HG03342 (cell line): ENCODE data around the gene RETSAT.
"Not testable (repeated sequence)": the region's sequence is repeated elsewhere in the genome, so short reads cannot be mapped to it uniquely, and the experiment has no call there.

ENCODE experiments used
- ATAC-seq: cut with Tn5 transposase; IDR thresholded peaks from one replicate; pipeline ENCODE4 v1.9.1; 2021; ENCODE audit warnings: mild to moderate bottlenecking, moderate library complexity; ENCODE audit not compliant: unreplicated experiment

RETSAT gene

DNA sequence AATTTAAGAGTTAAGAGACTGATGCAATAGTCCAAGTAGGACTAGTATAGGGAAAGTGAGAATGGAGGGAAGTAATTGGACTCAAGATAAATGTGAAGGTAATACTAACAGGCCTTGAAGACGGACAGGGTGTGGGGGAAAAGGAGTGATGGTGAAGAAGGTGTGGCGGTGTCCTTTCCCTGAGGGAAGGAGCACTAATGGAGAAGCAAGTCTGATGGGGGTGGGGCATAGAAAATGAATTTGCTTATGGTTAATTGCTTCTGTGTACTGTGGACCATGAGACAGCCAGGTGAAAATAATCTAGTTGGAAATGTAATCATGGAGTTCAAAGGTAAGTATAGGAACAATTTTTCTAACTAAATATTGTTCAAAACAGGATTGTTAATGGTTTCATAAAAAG, 19.4 kb downstream of the RETSAT start:
- no peak for ATAC-seq

GRCh38 chr2:85333877-85334276, 20.5 kb downstream of the RETSAT start:
- not testable (repeated sequence) for ATAC-seq

DNA sequence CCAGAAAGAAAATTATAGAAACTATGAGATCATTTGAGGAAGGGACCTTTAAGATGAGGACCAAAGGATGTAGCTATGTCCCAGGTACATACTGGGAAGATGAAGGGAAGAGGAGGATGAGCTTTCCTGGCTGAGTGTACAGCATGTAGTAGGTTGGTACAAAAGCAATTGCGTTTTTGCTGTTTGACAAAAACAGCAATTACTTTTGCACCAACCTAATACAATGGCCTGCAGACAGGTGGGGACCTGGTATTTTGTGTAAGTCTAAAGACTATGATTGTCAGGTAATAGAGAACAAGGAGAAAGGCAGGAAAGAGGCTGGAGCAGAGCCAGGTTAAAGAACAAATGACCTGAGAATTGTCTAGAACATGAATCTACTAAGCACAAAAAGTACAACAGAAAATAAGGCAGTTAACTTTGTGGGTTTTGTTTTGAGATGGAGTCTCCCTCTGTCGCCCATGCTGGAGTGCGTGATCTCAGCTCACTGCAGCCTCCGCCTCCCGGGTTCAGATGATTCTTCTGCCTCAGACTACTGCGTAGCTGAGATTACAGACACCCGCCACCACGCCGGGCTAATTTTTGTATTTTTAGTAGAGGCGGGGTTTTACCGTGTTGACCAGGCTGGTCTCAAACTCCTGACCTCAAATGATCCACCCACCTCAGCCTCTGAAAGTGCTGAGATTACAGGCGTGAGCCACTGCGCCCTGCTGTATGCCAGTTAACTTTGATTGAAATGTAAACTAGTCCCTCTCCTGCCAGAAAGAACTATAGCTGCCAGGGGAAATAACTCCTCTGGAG, 23.3 kb downstream of the RETSAT start:
- no peak for ATAC-seq

DNA sequence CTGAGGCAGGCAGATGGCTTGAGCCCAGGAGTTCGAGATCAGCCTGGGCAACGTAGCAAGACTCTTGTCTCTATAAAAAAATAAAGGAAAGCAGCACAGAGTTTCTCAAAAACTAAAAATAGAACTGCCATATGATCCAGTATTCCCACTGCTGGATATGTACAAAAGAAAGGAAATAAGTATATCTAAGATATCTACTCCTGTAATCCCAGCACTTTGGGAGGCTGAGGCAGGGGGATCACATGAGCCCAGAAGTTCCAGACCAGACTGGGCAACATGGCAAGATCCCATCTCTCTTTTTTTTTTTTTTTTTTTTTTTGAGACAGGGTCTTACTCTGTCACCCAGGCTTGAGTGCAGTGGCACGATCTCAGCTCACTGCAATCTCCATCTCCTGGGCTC, 24.6 kb downstream of the RETSAT start:
- not testable (repeated sequence) for ATAC-seq

DNA sequence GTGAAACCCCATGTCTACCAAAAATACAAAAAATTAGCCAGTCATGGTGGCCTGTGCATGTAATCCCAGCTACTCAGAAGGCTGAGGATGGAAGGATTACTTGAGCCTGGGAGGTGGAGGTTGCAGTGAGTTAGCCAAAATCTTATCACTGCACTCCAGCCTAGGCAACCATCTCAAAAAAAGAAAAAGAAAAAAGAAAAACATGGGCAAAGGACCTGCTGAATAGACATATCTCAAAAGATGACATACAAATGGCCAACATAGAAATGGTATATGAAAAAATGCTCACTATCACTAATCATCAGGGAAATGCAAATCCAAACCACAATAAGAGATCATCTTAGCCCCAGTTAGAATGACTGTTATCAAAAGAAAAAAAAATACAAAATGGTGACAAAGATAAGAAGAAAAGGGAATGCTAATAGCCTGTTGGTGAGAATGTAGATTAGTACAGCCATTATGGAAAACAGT, 25.1 kb downstream of the RETSAT start:
- no peak for ATAC-seq

- peak; percentile 84 for ATAC-seq
These were observed 26.3 kb downstream of the RETSAT start, which contains the start of gene TGOLN2 for GRCh38 chr2:85327822-85328617. Gene TGOLN2, minus strand, starts transcription at chr2:85327989. Its CDS starts 27 bp downstream, at chr2:85327962.

- ATAC-seq: no peak
These were observed 27.0 kb downstream of the RETSAT start for GRCh38 chr2:85327160-85327821.

DNA sequence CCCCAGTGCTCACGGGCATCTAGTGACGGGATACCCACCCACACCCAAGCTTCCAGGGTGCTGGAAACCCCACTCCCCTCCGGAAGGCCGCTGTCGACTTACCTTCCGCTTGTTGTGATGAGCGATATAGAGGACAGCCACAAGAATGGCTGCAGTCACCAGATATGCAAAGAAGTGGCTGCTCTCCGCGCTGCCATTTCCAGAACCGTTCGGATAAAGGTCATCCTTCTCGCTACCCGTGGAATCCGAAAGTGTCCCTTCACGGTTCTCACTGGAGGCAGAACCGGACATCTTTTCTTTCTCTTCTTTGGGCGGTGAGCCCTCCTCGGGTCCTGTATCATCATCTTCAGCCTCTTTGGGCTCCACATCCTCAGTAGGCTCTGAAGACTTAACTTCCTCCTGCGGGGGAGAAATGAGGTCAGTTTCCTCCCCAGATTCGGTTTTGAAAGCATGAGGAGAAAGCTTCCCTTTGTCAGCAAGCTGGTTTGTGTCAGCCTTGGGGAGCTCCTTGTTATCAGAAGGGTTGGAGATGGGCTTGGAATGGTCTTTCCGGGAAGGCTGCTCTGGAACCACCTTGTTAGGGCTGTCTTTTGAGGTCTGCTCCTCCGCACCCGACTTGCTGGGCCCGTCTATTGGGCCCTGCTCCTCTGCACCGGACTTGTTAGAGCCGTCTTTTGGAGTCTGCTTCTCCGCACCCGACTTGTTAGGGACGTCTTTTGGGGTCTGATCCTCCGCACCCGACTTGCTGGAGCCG, 27.7 kb downstream of the RETSAT start:
- peak; percentile 35 for ATAC-seq

DNA sequence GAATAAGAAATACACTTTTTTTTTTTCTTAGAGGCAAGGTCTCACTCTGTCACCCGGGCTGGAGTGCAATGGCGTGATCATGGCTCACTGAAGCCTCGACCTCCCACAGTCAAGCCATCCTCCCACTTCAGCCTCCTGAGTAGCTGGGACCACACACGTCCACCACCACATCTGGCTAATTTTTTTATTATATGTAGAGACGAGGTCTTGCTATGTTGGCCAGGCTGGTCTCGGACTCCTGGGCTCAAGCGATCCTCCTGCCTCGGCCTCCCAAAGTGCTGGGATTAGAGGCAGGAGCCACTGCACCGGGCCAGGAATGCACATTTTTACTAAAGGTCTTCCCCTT, 28.9 kb downstream of the RETSAT start:
- no peak for ATAC-seq

DNA sequence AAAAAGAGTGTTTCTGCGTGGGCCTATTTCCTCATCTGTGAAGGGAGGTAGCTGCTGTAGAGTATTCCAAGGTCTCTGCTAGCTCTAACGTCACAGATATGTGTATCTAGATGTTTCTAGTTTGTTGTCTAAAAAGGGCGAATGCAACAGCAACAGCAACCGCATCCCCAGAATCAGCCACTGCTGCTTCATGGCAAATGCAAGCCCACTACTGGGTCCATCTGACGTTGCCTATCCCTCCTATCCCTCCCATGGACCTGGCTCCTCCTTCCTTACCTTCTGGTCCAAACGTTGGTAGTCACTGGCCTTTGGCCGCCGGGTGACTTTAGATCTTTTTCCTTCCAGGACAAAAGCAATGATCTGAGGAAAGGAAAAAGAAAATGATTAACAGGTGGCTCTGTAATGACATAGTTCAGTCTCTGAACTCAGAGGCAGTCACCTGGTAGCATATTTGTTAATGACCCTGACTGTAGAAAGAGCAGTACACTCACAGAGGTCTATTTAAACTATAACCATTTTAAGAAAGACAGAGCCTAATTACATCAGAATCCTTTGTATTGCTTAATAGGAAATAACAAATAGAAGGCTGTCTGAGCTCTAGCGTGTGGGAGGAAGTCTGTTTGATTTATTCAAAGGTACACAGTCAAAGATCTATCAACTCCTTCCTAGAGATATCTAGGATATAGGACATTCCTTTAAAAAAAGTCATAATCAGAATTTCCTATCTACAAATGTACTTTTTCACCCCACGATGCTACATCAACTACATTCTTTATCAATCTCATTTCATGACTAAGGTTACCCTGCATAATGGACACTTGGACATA, 29.5 kb downstream of the RETSAT start:
- ATAC-seq: no peak

DNA sequence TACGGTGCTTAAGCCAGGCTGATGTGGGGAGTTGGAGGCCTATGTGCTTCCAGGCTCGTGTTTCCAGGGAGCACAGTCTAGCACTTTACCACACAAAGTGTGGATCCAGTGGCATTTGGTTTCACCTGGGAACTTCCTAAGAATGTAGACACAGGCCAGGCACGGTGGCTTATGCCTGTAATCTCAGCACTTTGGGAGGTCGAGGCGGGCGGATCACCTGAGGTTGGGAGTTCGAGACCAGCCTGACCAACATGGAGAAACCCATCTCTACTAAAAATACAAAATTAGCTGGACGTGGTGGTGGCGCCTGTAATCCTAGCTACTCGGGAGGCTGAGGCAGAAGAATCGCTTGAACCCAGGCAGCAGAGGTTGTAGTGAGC, 30.4 kb downstream of the RETSAT start:
- not testable (repeated sequence) for ATAC-seq

GRCh38 chr2:85323351-85323987, 30.9 kb downstream of the RETSAT start:
- ATAC-seq: no peak

DNA sequence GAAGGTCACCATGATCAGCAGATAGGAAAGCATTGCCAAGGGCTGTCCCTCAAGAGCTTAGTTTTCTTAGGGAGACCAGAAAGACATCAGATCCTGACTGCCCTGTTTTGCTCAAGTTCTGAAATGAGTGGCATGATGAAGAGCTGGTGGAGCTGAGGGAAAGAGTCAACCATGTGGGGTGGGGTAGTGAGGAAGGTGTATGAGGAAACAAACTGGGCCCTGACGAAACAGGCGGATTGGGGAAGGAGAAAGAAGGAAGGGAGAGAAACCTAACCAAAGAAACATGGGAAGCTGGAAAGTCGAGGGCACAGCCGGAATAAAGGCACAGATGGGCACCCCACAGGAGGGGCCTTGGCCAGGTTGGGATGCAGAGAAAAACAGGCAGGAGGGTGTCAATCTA, 34.5 kb downstream of the RETSAT start:
- no peak for ATAC-seq

DNA sequence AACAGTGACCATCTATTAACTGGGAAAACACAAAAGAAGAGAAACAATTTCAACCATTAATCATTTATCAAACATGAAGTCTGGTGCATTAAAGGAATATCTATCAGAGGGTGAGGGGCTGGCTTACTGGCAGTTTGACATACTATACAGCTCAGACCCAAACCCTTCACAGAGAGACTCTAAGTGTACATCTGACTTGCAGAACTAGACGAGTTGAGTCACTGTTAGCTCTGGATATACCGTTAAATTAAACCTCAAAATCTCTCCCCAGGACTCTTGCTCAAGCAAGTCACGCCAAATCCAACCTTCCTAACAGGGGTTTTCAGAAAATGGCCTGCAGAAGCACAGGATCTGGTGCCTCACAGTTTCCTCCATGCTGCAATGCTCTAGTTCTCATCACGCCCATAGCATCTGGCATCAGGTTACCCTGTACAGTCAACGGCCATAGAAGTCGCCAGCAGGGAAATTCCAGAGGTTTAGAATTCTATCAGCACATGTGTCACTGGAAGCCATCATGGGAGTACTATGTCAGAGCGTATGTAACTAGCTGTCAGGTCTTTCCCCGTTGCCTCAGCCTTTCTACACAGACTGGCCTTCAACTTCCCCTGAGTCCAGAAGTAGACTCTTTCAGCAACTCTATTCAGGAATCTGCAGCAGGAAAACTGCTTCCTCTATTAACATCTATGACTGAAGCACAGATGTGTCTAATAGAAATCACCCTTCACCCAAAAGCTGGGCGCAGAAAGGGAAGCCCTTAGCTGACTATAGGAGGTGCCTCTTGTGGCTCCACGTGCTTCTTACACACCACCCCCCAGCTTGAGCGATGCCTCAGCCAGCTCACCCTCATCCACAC, 35.9 kb downstream of the RETSAT start:
- ATAC-seq: peak; percentile 44

GRCh38 chr2:85315921-85316320, 38.4 kb downstream of the RETSAT start:
- not testable (repeated sequence) for ATAC-seq

GRCh38 chr2:85314884-85315242, 39.5 kb downstream of the RETSAT start:
- ATAC-seq: no peak

DNA sequence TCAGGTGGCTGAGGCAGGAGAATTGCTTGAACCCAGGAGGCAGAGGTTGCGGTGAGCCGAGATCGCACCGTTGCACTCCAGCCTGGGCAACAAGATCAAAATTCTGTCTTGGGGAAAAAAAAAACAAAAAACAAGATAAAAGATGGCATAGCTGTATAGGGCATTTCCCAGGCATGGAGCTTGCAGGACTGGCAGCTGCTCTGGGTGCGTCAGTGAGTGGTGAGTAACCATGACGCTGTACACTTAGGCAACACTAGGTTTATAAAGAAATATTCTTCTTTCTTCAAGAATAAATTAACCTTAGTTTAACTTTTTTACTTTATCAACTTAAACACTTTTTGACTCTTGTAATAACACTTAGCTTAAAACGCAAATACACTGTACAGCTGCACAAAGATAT, 41.9 kb downstream of the RETSAT start:
- no peak for ATAC-seq

GRCh38 chr2:85310330-85310729, 44.0 kb downstream of the RETSAT start:
- no peak for ATAC-seq
